ENCODE results near the gene BPIFB2. TPM values are rescaled to one million over a fixed set of nuclear protein-coding genes. Genes with fewer than 3 reads are reported as not detected.

The BPIFB2 gene
- total RNA-seq, 3 donors from 2014 or later: 0.98 to 1.0 TPM; not detected in 1

GRCh38 chr20:33064572-33065287 is 57.2 kb downstream of the BPIFB2 start:
- H3K9me3 ChIP-seq: no peaks in the 10 kb centered on the region
- H3K4me1 ChIP-seq: no peaks in the 10 kb centered on the region
- H3K4me3 ChIP-seq: no peak overlapping the region
- intact Hi-C loops (cut with DNase I; ENCODE audit: low total_unique reads): no loop called here
- H3K27ac ChIP-seq: no peak overlapping the region
- TF ChIP-seq CTCF (IDR thresholded peaks at IDR 0.05): no peak
- no peaks in the 10 kb centered on the region for H3K27me3 ChIP-seq
- no peak for DNase-seq (ENCODE audit: low spot score in 2 of 2)
- H3K36me3 ChIP-seq: no peaks in the 10 kb centered on the region

DNA sequence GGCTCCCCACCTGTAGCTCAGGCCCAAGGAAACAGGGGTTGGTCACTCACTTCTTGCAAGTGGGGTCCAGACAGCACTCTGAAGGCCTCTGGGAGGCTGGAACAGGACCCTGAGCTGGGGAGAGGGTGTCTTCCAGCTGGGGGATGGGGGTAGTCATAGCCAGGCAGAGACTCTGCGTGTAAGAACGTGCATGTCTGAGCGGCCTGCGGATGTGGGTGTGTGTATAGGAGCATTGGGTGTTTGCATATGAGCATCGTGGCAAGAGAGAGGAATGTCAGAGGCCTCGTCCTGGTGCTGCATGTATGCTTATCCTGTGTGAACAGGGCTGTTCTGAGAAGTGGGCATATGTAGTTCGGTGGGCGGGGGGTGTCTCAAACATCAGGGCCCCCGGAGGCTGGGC is 58.3 kb downstream of the BPIFB2 start:
- intact Hi-C loops (cut with DNase I; ENCODE audit: low total_unique reads): no loop called here
- Histone ChIP-seq H3K9me3 (no peaks in the 10 kb centered on the region), H3K27me3 (no peaks in the 10 kb centered on the region), H3K4me3 (no peak overlapping the region), H3K36me3 (no peaks in the 10 kb centered on the region), H3K4me1 (no peaks in the 10 kb centered on the region), H3K27ac (no peak overlapping the region)
- no peak for TF ChIP-seq POLR2A (IDR thresholded peaks at IDR 0.05)
- no peak for TF ChIP-seq CTCF (IDR thresholded peaks at IDR 0.05)
- no peak for TF ChIP-seq POLR2AphosphoS5 (IDR thresholded peaks at IDR 0.05)
- DNase-seq (ENCODE audit: low spot score in 2 of 2): no peak

DNA sequence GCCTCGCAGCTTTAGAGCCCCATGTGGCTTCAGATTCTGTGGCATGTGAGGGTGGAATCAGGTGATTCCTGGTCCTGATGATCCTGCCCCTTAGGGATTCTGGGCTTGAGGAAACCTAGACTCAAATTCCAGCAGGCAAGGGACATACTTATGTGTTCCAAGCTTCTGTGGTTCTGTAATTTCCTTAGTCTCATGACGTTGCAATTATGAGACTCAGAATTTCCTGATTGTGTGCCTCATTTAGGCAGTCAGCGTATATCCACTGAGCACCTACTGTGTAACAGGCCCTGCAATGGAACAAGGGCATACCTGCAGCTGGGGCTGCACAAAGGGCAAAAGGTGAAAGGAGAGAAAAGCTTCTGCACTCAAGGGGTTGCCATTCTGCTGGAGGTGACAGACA is 60.3 kb downstream of the BPIFB2 start:
- Histone ChIP-seq H3K36me3 (no peaks in the 10 kb centered on the region), H3K9me3 (no peaks in the 10 kb centered on the region), H3K4me3 (no peak overlapping the region), H3K4me1 (no peaks in the 10 kb centered on the region), H3K27me3 (peaks cover 0 to 9% of the 10 kb centered on the region in 2 donors), H3K27ac (no peak overlapping the region)
- no peak for DNase-seq (ENCODE audit: low spot score in 2 of 2)
- TF ChIP-seq POLR2AphosphoS5 (IDR thresholded peaks at IDR 0.05): no peak
- TF ChIP-seq POLR2A (IDR thresholded peaks at IDR 0.05): no peak
- TF ChIP-seq CTCF (IDR thresholded peaks at IDR 0.05): no peak
- intact Hi-C loops (cut with DNase I; ENCODE audit: low total_unique reads): no loop called here

DNA sequence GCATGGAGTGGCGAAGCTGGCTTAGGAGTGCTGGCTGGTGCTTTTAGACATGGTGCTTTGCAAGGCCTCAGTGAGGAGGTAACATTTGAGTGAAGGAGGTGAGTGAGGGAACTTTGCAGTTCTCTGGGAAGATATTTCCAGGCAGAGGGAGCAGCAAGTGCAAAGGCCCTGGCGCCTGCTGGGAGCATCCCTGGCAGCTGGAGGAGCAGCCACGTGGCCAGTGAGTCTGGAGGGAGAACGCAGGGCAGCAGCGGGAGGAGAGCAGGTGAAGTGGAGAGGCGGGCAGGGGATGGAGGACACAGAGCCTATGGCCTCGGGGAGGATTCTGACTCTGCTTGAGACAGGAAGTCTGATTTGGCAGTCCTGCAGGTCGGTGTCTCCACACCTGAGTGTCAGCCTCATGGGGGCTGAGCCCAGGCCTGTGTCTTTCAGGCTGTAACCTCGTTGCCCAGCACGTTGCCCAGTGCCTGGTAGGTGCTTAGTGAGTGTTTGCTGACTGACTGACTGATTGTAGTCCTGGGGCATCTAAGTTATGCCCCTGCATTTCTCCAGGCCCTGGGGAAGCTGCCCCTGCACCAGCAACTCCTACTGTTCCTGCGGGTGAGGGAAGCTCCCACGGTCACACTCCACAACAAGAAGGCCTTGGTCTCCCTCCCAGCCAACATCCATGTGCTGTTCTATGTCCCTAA is 60.9 kb downstream of the BPIFB2 start:
- Histone ChIP-seq H3K4me1 (no peaks in the 10 kb centered on the region), H3K27me3 (peaks cover 0 to 9% of the 10 kb centered on the region in 2 donors), H3K27ac (no peak overlapping the region), H3K4me3 (no peak overlapping the region), H3K36me3 (no peaks in the 10 kb centered on the region), H3K9me3 (no peaks in the 10 kb centered on the region)
- TF ChIP-seq POLR2AphosphoS5 (IDR thresholded peaks at IDR 0.05) (no peak), CTCF (IDR thresholded peaks at IDR 0.05) (no peak), POLR2A (IDR thresholded peaks at IDR 0.05) (no peak)
- no peak for DNase-seq (ENCODE audit: low spot score in 2 of 2)
- intact Hi-C loops (cut with DNase I; ENCODE audit: low total_unique reads): no loop called here

DNA sequence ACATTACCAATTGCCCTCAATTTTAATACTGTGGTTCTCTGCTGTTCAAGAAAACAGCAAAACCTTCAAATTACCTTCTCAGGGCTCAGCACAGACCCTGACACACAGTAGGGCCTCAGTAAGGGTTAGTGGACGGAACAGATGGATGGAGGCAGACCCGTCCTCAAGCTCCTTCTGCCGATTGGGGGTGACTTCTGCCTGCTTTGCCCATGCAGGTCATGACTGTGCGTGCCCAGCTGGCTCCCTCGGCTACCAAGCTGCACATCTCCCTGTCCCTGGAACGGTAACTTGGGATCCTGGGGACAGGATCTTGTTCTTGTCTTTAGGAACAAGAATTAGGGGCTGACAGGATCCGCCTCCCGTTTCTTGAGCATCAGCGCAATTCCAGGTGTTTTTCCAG is 62.2 kb downstream of the BPIFB2 start:
- Histone ChIP-seq H3K27ac (no peak overlapping the region), H3K36me3 (no peaks in the 10 kb centered on the region), H3K4me1 (no peaks in the 10 kb centered on the region), H3K4me3 (no peak overlapping the region), H3K9me3 (no peaks in the 10 kb centered on the region), H3K27me3 (peaks cover 0 to 9% of the 10 kb centered on the region in 2 donors)
- intact Hi-C loops (cut with DNase I; ENCODE audit: low total_unique reads): loop anchor here (10.0 kb wide), 1 partner anchor 155 kb away; no protein-coding TSS in a partner anchor
- DNase-seq (ENCODE audit: low spot score in 2 of 2): no peak
- no peak for TF ChIP-seq POLR2AphosphoS5 (IDR thresholded peaks at IDR 0.05)
- TF ChIP-seq CTCF (IDR thresholded peaks at IDR 0.05): no peak
- no peak for TF ChIP-seq POLR2A (IDR thresholded peaks at IDR 0.05)
